ENCODE measurements around the gene RPGRIP1L.

GRCh38 chr16:53654946-53655345 is 48.7 kb downstream of the RPGRIP1L start:
- TF ChIP-seq, protein P1, sequence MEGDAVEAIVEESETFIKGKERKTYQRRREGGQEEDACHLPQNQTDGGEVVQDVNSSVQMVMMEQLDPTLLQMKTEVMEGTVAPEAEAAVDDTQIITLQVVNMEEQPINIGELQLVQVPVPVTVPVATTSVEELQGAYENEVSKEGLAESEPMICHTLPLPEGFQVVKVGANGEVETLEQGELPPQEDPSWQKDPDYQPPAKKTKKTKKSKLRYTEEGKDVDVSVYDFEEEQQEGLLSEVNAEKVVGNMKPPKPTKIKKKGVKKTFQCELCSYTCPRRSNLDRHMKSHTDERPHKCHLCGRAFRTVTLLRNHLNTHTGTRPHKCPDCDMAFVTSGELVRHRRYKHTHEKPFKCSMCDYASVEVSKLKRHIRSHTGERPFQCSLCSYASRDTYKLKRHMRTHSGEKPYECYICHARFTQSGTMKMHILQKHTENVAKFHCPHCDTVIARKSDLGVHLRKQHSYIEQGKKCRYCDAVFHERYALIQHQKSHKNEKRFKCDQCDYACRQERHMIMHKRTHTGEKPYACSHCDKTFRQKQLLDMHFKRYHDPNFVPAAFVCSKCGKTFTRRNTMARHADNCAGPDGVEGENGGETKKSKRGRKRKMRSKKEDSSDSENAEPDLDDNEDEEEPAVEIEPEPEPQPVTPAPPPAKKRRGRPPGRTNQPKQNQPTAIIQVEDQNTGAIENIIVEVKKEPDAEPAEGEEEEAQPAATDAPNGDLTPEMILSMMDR (IDR thresholded peaks at IDR 0.05): no peak
- TF ChIP-seq POLR2A (IDR thresholded peaks at IDR 0.05): no peak

Measured in lower leg skin (tissue), 3 donors.